Neutrophil (primary cell): ENCODE results near the gene ZSWIM9.
"Not testable (repeated sequence)": the region's sequence is repeated elsewhere in the genome, so short reads cannot be mapped to it uniquely, and the experiment has no call there.

Experiments
- H3K27ac ChIP-seq: fragments of 200-600 bp; sonication (generic); 2 replicates; pipeline ENCODE4 v1.5.1; 2016; ENCODE audit warnings: mild to moderate bottlenecking, moderate library complexity
- H3K27me3 ChIP-seq: fragments of 200-600 bp; sonication (generic); 2 replicates; pipeline ENCODE4 v1.6.0; 2016; ENCODE audit warnings: mild to moderate bottlenecking
- H3K36me3 ChIP-seq: fragments of 200-600 bp; sonication (generic); 2 replicates; pipeline ENCODE4 v1.5.1; 2017
- H3K4me1 ChIP-seq, 2 experiments: fragments of 200-600 bp in 1 of 2; sonication (generic) in 1 of 2; 1 replicate in 1 of 2; 2 replicates in 1 of 2; pipeline versions ENCODE4 v1.5.1 to v1.6.1; 2013 to 2016; ENCODE audit warnings: low read depth in 1 of 2, low read length in 1 of 2, mild to moderate bottlenecking in 1 of 2, moderate library complexity in 1 of 2; ENCODE audit not compliant: control insufficient read depth in 1 of 2, insufficient read depth in 1 of 2
- H3K4me3 ChIP-seq, 2 experiments: fragments of 200-600 bp in 1 of 2; sonication (generic) in 1 of 2; 1 replicate in 1 of 2; 2 replicates in 1 of 2; pipeline ENCODE4 v1.5.1; 2013 to 2016; ENCODE audit warnings: low read depth in 1 of 2, low read length in 1 of 2, mild to moderate bottlenecking in 1 of 2, moderate library complexity in 1 of 2
- H3K9me3 ChIP-seq: fragments of 200-600 bp; sonication (generic); 2 replicates; pipeline ENCODE4 v1.5.1; 2016
- TF ChIP-seq, protein P1 (sequence below): fragments of 200-600 bp; sonication (generic); IDR thresholded peaks from 2 replicates; pipeline ENCODE4 v1.5.1; 2016; ENCODE audit warnings: antibody characterized with exemption

The ZSWIM9 gene

DNA sequence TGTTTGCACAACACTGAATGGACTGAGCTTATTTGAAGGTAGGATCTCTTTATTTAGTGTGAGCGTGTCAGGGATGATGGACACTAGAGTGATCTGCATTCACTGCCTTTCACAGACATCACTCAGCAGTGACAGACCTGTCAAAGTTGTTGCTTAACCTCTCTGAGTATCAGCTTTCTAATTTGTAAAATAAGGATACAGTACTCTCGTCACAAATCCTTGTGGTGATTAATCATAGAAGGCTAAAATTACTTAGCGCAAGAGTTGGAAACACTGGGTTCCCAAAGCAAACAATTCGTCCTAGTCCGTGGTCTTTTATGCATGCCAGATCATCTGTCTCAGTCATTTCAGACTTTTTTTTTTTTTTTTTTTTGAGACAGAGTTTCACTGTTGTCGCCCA lies 68.6 kb downstream of the ZSWIM9 start:
- no peak overlapping the region for H3K4me3 ChIP-seq
- H3K36me3 ChIP-seq, result peaks cover 88% of the 10 kb centered on the region
- H3K27ac ChIP-seq, result no peak overlapping the region
- TF ChIP-seq, protein P1, sequence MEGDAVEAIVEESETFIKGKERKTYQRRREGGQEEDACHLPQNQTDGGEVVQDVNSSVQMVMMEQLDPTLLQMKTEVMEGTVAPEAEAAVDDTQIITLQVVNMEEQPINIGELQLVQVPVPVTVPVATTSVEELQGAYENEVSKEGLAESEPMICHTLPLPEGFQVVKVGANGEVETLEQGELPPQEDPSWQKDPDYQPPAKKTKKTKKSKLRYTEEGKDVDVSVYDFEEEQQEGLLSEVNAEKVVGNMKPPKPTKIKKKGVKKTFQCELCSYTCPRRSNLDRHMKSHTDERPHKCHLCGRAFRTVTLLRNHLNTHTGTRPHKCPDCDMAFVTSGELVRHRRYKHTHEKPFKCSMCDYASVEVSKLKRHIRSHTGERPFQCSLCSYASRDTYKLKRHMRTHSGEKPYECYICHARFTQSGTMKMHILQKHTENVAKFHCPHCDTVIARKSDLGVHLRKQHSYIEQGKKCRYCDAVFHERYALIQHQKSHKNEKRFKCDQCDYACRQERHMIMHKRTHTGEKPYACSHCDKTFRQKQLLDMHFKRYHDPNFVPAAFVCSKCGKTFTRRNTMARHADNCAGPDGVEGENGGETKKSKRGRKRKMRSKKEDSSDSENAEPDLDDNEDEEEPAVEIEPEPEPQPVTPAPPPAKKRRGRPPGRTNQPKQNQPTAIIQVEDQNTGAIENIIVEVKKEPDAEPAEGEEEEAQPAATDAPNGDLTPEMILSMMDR, result no peak
- H3K9me3 ChIP-seq, result no peaks in the 10 kb centered on the region
- H3K27me3 ChIP-seq, result no peaks in the 10 kb centered on the region
- H3K4me1 ChIP-seq, result peaks cover 12% of the 10 kb centered on the region in 2 experiments

DNA sequence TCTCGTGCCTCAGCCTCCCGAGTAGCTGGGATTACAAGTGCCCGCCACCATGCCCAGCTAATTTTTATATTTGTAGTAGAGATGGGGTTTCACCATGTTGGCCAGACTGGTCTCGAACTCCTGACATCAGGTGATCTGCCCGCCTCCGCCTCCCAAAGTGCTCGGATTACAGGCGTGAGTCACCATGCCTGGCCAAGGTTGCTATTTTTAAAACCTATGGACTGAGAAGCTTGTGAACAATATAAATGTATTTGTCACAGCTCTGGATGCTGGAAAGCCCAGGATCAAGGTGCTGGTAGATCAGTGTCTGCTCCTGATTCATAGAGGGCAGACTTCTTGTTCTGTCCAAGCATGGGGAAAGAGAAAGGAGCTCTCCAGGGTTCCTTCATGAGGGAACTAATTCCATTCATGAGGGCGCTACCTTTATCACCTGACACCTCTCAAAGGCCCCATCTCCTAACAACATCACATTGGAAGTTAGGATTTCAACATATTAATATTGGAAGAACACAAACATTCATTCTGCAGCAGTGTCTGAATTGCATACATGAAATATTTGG lies 69.2 kb downstream of the ZSWIM9 start:
- no peaks in the 10 kb centered on the region for H3K9me3 ChIP-seq
- H3K4me1 ChIP-seq, result peaks cover 17% of the 10 kb centered on the region in 2 experiments
- no peak overlapping the region for H3K27ac ChIP-seq
- no peak overlapping the region for H3K4me3 ChIP-seq
- no peaks in the 10 kb centered on the region for H3K27me3 ChIP-seq
- H3K36me3 ChIP-seq, result peaks cover 83% of the 10 kb centered on the region
- TF ChIP-seq, protein P1, result no peak

DNA sequence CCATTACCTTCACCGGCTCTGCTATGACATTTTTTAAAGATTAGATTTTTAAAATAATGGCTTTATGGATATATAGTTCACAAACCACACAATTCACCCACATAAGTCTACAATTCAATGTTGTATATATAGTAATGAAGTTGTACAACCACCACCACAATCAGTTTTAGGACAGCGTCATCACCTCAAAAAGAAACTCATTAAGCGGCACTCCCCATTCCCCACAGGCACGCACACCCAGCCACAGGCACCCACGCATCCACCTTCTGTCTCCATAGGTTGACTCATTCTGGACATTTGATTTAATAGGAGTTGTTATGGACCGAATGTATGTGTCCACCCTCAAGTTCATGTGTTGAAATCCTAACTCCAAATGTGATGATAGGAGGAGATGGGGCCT lies 71.3 kb downstream of the ZSWIM9 start:
- H3K9me3 ChIP-seq, result not testable (repeated sequence)
- peaks cover 81% of the 10 kb centered on the region for H3K36me3 ChIP-seq

DNA sequence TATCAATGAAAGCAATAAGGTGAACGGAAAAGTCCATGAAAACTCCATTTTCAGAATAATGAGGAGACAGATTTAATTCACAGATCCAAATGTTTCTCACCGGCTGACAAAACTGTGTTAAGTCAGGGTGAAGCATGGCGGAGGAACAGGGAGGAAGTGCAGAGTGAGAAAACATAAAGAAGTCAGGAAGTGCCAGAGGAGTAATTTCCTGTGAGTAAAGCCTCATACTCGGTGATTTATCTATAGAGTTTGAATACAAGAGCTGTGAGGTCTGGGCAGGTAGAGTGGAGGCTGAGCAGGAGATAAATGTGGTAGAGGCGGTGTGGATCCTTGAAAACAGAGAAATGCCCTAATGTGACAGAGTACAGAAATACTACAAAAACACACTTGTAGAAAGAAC lies 73.8 kb downstream of the ZSWIM9 start:
- Histone ChIP-seq H3K4me3 (peak overlapping the region; percentile 47), H3K27ac (peak overlapping the region; percentile 93), H3K27me3 (no peaks in the 10 kb centered on the region), H3K36me3 (peaks cover 72% of the 10 kb centered on the region), H3K4me1 (peaks cover 52 to 58% of the 10 kb centered on the region in 2 experiments), H3K9me3 (no peaks in the 10 kb centered on the region)
- TF ChIP-seq, protein P1, result no peak

More for the DNA sequence above, 71.3 kb downstream of the ZSWIM9 start:
- peaks cover 30 to 34% of the 10 kb centered on the region in 2 experiments for H3K4me1 ChIP-seq
- H3K27ac ChIP-seq, result peak overlapping the region; percentile 77
- H3K27me3 ChIP-seq, H3K4me3 ChIP-seq: not testable (repeated sequence)

DNA sequence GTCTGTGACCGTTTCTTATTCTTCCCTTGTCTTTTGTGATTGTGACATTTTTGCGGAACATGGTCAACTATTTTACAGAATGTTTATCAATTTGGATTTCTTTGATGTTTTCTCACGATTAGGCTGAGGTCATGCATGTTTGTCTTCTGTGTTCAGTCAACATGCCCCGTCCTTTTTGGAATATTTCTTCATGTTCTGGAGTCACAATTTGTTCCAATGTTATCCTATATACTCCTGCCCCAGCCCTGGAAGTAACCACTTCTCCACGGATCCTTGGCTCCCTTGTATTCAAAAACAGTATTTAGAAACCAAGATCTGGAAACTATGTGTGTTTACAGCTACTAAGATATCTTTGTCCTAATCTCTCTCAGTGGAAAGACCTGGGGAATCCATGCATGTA lies 75.6 kb downstream of the ZSWIM9 start:
- no peaks in the 10 kb centered on the region for H3K9me3 ChIP-seq
- TF ChIP-seq, protein P1, result no peak
- H3K27me3 ChIP-seq, result no peaks in the 10 kb centered on the region
- peak overlapping the region; percentile 93 for H3K27ac ChIP-seq
- H3K4me1 ChIP-seq, result peaks cover 62 to 66% of the 10 kb centered on the region in 2 experiments
- peaks cover 55% of the 10 kb centered on the region for H3K36me3 ChIP-seq
- H3K4me3 ChIP-seq, result no peak overlapping the region

DNA sequence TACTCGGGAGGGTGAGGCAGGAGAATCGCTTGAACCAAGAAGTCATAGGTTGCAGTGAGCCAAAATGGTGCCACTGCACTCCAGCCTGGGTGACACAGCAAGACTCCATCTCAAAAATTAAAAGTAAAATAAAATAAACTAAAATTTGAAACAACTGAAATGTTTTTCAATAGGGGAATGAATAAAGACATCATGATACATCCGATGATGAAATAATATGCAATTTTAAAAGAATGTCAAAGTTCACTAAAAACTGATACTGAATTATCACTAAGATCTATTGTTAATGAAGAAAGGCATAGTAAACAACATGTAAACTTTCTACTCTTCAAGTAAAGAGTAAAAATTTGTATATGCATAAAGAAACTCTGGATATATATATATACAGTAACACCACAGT lies 76.7 kb downstream of the ZSWIM9 start:
- no peaks in the 10 kb centered on the region for H3K9me3 ChIP-seq
- no peak overlapping the region for H3K4me3 ChIP-seq
- peak overlapping the region; percentile 93 for H3K27ac ChIP-seq
- H3K36me3 ChIP-seq, result peaks cover 48% of the 10 kb centered on the region
- H3K4me1 ChIP-seq, result peaks cover 69 to 77% of the 10 kb centered on the region in 2 experiments
- TF ChIP-seq, protein P1, result no peak
- no peaks in the 10 kb centered on the region for H3K27me3 ChIP-seq
